HuH-7.5 (cell line): ENCODE results near the gene ACAD10.

Experiments used
- DNase-seq: peaks from one replicate; pipeline ENCODE4 v3.0.0; 2011; ENCODE audit warnings: low spot score

ACAD10 gene

DNA sequence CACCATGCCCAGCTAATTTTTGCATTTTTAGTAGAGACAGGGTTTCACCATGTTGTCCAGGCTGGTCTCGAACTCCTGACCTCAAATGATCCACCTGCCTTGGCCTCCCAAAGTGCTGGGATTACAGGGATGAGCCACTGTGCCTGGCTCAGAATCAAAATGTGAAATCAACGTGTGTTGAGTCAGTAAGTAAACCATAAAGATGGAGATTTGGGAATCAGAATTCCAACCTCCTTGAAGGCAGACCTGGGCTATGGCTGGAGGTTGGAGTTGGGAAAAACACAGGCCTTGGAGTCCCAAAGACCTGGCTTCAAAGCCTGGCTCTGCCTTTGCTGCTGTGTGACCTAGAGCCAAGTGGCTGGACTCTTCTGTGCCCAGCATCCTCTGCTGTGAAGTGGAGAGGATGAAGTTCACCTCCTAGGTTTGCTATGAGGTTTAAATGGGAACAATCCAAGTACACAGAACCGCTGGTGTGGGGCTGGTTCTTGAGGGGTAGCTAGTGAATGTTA, 91.0 kb downstream of the ACAD10 start:
- no peak for DNase-seq

DNA sequence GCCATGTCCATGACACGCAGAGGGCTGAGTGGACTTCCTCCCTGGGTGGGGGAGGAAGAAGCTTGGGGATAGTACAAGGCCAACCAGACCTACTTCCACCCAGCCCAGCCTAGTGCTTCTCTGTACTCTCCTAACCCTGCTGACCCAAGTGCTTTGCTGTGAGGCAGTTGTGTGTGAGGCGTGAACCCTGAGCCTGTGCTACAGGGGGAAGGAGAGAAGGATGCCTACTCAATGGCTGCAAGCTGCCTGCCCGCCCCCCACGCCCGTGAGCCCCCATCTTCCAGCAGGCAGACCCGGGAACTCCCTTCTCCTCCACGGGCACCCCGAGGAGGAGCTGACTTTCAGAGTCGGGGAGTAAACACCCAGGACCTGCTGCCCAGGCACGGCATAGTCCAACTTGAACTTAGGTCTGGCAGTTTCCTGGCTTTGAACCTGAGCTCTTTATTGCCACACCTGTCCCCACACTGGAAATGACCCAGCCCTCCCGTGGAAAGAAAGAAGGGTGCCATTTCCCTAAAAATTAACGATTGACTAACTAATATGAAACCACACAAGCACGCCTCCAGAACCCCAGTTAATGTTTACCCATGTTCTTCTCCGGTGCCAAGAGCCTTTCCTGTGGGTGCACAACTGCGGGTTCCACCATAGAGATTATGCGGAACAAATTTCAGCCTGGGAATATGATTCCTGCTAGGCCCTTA, 91.6 kb downstream of the ACAD10 start:
- no peak for DNase-seq

DNA sequence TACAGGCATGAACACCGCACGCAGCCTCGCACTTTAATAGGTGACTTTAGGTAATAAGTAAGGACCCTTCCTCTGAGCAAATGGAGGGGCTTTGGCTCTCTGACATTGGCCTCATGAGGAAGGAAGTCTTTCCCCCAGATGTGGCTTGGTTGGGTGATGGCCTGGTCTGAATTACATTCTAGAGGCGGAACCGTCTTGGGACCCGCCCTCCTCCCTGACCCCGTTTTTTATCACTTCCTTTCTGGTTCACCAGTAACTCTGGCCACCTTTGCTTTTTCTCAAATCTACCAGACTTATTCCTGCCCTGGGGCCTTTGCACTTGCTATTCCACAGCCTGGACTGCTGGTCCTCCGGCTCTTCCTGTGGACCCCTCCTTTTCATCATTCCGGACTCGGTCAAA, 94.3 kb downstream of the ACAD10 start:
- DNase-seq = no peak

DNA sequence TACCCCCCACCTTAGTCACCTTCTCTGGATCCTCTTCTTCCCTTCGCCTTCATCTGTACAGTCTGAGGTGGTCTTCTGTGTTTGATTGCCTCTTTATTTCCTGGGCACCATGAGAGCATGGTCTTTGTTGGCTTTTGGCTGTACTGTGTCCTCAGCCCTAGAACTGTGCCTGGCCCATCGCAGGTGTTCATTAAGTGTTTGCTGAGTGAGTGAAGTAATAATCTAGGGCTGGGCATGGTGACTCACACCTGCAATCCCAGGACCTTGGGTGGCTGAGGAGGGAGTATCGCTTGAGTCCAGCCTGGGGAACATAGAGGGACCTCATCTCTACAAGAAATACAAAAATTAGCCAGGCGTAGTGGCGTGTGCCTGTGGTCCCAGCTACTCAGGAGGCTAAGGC, 94.8 kb downstream of the ACAD10 start:
- no peak for DNase-seq

DNA sequence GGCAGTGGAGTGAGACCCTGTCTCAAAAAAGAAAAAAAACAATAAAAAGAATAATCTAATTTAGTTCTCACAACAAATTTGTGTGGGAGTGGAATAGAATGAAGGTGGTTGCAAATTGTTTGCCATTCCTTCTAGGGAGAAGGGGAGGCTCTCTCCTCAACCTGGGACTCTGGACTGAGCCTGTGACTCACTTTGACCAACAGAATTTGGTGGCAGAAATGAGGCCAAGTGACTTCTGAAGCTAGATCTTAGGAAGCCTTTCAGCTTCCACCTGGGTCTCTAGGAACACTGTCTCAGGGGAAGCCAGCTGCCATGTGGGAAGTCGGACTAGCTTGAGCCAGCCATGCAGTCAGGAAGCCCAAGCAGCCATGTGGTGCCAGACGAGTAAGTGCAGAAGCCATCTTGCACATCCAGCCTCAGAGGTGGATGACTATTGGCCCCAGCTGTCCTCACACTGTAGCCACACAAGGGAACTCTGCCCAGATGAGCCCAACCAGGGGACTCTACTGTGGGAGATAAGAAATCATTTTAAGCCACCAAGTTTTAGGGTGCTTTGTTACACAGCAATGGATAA, 95.3 kb downstream of the ACAD10 start:
- no peak for DNase-seq

DNA sequence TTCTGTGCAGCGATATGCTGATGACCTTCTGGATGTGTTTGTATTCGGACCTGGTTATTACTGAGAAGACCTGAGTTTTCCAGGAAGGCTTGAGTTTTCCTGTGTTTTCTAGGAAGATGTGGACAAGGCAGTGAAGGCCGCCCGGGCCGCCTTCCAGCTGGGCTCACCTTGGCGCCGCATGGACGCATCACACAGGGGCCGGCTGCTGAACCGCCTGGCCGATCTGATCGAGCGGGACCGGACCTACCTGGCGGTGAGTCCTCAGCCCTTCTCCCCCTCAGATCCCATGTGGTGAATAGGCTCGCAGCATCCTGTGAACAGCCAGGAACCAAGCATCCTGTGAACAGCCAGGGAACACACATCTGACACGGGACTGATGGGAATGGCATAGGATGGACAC, 97.2 kb downstream of the ACAD10 start:
- no peak for DNase-seq

DNA sequence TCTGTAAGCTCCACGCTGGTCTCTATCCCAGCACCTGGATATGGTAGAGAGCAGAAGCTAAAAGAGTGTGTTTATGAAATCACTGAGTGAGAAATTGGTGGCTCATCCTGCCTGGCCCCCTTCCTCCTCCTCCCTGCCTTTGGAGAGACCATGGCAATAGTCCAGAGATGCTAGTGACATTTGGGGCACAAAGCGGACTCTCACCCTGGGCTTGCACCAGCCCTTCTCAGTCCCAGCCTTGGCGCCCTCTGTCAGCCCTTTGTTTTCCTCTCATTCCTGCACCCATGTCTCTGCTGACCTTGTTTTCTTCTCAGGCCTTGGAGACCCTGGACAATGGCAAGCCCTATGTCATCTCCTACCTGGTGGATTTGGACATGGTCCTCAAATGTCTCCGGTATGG, 99.1 kb downstream of the ACAD10 start:
- DNase-seq = no peak

DNA sequence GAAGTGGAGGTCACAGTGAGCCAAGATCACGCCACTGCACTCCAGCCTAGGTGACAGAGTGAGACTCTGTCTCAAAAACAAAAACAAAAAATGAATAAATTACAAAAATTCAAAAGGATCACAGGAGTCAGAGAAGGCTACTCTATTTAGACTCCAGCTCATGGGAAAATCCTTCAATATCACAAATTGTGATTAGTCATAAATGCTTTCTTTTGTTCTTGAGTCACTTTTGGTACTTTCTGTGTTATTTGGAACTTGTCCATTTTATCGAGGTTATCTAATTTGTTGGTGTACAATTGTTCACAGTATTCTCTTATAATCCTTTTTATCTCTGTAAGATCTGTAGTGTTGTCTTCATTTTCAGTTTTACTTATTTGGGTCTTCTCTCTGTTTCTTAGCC, 99.8 kb downstream of the ACAD10 start:
- no peak for DNase-seq

DNA sequence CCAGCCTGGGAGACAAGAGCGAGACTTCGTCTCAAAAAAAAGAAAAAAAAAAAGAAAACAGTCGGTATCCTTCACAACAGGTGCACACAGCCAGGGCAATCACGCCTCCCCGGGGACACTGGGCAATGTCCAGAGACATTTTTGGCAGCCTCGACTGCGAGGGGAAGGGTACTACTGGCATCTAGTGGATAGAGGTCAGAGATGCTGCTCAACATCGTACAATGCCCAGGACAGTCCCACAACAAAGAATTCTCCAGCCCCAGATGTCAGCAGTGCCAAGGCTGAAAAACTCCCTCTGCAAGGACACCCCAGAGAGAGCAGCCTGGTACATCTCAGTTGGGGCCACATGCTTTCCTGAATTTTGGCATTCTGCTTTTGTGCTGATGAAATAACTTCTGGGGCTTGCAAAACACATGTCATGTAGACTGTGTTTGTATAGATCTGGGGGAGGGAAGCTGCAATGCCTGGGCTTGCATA, 102.4 kb downstream of the ACAD10 start:
- peak; percentile 57 for DNase-seq

DNA sequence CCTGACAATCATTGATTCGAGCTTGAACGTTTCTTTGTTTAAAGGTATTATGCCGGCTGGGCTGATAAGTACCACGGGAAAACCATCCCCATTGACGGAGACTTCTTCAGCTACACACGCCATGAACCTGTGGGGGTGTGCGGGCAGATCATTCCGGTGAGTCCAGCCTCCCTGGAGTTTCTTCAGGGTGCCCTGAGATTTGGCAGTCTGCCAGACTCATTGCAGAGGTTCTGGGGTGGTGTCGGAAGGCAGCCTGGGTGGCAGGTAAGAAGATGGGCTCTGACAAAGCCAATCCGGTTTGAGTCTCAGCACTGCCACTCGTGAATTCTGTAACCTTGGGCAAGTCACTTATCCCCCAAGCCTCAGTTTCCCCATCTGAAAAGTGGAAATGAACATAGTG, 103.9 kb downstream of the ACAD10 start:
- no peak for DNase-seq

DNA sequence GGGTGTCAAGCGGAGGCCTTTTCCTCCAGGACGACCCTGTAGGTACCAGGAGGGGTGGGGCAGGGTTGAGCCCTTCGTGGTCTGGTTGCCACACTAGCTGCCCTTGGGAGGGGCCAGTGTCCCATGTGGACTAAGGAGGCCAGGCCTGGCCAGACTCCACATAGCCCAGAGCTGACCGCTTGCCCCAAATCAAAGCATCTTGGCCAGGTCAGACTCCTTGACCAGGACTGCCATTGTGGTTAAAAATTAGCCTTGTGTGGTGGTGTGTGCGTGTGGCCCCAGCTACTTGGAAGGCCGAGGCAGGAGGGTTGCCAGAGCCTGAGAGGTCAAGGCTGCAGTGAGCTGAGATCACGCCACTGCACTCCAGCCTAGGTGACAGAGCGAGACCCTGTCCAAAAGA, 105.7 kb downstream of the ACAD10 start:
- DNase-seq = no peak

DNA sequence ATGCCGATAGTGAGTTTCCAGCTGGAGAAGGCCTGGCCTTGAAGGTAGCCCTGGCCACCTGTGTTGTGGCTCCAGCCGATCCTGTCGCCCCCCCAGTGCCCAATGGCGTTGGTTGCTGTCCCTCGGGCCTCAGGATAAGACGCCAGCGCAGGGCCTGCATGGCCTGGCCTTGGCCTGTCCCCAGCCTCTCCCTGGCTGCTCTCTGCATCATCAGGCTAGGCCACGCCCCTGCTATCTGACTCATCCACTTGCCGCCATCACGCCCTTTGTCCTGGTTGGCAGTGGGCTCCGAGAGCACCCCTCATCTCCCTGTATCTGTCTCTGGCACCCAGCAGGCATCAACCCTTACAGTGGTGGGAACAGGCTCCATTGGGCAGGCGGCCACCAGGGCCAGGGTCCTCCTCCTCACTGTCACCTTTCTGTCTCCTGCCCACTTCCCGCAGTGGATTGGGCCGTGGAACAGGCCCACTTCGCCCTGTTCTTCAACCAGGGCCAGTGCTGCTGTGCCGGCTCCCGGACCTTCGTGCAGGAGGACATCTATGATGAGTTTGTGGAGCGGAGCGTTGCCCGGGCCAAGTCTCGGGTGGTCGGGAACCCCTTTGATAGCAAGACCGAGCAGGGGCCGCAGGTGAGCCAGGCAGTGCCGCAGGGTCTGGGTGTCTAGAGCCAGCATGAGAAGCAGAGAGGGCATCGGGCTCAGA, 106.5 kb downstream of the ACAD10 start:
- no peak for DNase-seq

DNA sequence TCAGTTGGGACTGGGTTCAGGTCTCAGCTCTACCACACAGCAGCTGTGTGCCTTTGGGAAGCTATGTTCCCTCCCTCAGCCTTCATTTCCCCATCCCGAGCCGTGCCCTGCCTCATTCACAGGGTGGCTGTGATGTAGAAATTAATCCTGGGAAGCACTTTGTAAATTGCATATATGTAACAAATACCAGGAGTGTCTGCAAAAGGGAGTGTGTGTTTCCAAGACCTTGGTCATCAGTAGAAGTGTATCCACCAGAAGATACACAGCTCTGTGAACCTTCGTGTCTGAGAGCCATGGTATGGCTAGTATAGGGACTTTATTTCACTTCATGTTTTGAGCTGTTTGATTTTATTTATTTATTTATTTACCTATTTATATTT, 107.0 kb downstream of the ACAD10 start:
- no peak for DNase-seq

DNA sequence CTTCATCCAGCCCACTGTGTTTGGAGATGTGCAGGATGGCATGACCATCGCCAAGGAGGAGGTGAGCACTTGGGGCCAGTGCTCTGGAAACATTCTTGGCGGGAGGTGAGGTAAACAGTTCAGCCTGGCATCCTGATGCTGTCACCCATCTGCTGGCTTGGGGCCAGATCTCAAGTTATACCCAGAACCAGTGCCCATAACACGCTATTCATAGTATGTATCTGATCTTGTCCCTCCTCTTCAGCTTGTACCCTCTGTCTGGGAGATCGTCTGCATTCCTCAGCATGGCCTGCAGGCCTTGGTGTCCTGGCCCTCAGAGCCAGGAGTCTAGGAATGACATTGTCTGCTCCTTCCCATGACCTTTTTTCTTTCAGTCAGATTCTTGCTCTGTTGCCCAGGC, 112.3 kb downstream of the ACAD10 start:
- no peak for DNase-seq

DNA sequence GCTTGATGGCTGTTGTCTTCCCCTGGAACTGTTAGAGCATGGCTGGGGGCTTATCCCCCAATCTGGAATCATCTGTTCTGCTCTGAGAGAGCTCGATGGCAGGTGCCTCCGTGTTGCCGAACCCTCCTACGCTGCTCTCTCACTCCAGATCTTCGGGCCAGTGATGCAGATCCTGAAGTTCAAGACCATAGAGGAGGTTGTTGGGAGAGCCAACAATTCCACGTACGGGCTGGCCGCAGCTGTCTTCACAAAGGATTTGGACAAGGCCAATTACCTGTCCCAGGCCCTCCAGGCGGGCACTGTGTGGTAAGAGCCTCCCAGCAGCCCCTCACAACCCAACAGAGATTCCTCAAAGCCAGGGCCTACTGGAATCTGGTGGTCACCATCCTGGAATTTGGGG, 113.9 kb downstream of the ACAD10 start:
- DNase-seq = no peak

DNA sequence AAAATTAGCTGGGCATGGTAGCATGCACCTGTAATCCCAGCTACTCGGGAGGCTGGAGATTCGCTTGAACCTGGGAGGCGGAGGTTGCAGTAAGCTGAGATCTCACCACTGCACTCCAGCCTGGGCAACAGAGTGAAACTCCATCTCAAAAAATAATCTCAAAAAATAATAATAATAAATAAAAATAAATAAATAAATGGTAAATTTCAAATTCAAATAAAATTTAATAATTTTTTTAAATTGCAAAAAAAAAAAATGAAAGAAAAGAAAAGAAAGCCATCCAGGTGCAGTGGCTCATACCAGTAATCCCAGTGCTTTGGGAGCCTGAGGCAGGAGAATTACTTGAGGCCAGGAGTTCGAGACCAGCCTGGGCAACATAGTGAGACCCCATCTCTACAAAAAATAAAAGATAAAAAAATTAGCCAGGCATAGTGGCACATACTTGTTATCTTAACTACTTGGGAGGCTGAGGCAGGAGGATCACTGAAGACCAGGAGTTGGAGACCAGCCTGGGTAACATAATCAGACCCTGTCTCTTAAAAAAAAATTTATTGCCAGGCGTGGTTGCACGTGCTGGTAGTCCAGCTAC, 117.3 kb downstream of the ACAD10 start:
- DNase-seq = no peak

DNA sequence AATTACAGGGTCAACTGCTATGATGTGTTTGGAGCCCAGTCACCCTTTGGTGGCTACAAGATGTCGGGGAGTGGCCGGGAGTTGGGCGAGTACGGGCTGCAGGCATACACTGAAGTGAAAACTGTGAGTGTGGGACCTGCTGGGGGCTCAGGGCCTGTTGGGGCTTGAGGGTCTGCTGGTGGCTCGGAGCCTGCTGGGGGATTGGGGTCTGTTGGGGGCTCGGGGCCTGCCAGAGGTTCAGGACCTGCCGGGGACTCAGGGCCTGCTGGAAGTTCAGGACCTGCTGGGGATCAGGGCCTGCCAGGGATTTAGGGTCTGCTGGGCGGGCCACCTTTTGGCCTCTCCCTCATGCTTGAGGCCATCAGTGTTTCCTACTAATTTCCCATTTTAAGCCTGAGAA, 118.0 kb downstream of the ACAD10 start:
- no peak for DNase-seq

DNA sequence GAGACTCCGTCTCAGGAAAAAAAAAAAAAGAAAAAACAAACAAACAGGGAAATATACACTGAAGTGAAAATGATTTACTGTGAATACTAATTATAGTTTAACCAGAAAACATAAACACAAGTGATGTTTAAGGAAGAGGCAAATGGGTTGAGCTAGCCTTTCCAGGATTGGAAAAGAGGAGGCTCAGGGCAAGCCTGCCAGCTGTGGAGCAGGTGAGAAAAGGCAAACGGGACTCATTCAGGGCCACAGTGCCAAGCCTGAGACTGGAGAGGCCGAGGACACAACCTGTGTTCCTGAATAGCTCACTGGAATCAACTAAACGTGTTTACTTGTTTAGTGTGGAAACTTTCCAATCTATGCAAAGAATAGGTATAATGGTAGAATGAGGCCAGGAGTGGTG, 120.5 kb downstream of the ACAD10 start:
- no peak for DNase-seq
